HCT116 (cell line): ENCODE results near the gene ACADS. TPM values are rescaled to one million over a fixed set of nuclear protein-coding genes. Genes with fewer than 3 reads are reported as not detected.

Experiments used
- ATAC-seq: fragments of 200-7000 bp; cut with Tn5 transposase; 2 replicates; pipeline ENCODE4 v1.9.1; 2020; ENCODE audit warnings: mild to moderate bottlenecking, moderate library complexity
- BruUV-seq: library from RNA; stranded (reverse); fragments of 400-500 nt; replicated peaks from 2 replicates; lab custom pipeline; 2021; lab: Mats Ljungman, UMichigan
- CTCF ChIA-PET: fragments of 300-600 bp; sonication (Branson Sonifier 250); formaldehyde crosslinking; loops from one replicate; lab custom pipeline; 2021; ENCODE audit warnings: antibody characterized with exemption; lab: Charles Lee
- POLR2A ChIA-PET: fragments of 300-600, 350-600 bp; sonication (Branson Sonifier 250); formaldehyde crosslinking; loops from one replicate; lab custom pipeline; 2021; ENCODE audit warnings: antibody characterized with exemption; lab: Charles Lee
- RAD21 ChIA-PET, 2 experiments: fragments of 300-600 bp; sonication (Branson Sonifier 250); formaldehyde crosslinking; loops; one replicate each; lab custom pipeline; 2023; ENCODE audit warnings: low total read pairs in 2 of 2; ENCODE audit not compliant: uncharacterized antibody in 2 of 2, unreplicated experiment in 2 of 2, low non-redundant PET in 1 of 2; lab: Charles Lee
- DNase-seq: peaks from one replicate; pipeline ENCODE4 v3.0.0-alpha.2; 2010; ENCODE audit warnings: low read depth, low spot score
- H2AFZ ChIP-seq: fragments of 200-600 bp; shearing (Covaris generic), sonication (generic); 2 replicates; pipeline ENCODE4 v1.6.1; 2017; ENCODE audit warnings: low read depth, mixed run types, mixed read lengths, antibody characterized with exemption, low read length; ENCODE audit not compliant: poor library complexity, severe bottlenecking
- H3K27ac ChIP-seq: 2 replicates; pipeline ENCODE4 v1.5.1; 2012; ENCODE audit warnings: low read depth, low read length
- H3K27me3 ChIP-seq: fragments of 200-600 bp; sonication (generic); 2 replicates; pipeline ENCODE4 v1.6.1; 2016; ENCODE audit warnings: mixed run types, low read length, mixed read lengths; ENCODE audit not compliant: insufficient read depth
- H3K36me3 ChIP-seq, 2 experiments: fragments of 200-500 bp in 1 of 2; fragments of 200-600 bp in 1 of 2; sonication (Bioruptor generic) in 1 of 2; sonication (generic) in 1 of 2; 2 replicates each; pipeline versions ENCODE4 v1.5.1 to v1.6.1; 2014 to 2016; ENCODE audit warnings: low read length in 2 of 2, inconsistent platforms in 1 of 2, mixed read lengths in 1 of 2, mixed run types in 1 of 2; ENCODE audit not compliant: insufficient read depth in 2 of 2, control insufficient read depth in 1 of 2
- H3K4me1 ChIP-seq, 2 experiments: fragments of 200-600 bp in 1 of 2; sonication (generic) in 1 of 2; 2 replicates each; pipeline versions ENCODE4 v1.5.1 to v1.6.1; 2012 to 2017; ENCODE audit warnings: low read length in 2 of 2, inconsistent platforms in 1 of 2, mild to moderate bottlenecking in 1 of 2, mixed read lengths in 1 of 2, mixed run types in 1 of 2, moderate library complexity in 1 of 2; ENCODE audit not compliant: insufficient read depth in 2 of 2, control insufficient read depth in 1 of 2
- H3K4me2 ChIP-seq: fragments of 200-600 bp; sonication (generic); 2 replicates; pipeline ENCODE4 v1.6.1; 2017; ENCODE audit warnings: mixed run types, low read length, mixed read lengths
- H3K4me3 ChIP-seq, 2 experiments: fragments of 200-600 bp in 1 of 2; sonication (generic) in 1 of 2; replicated peaks in 1 of 2; 2 replicates each; pipeline ENCODE4 v1.5.1; 2011 to 2016; ENCODE audit warnings: low read length in 2 of 2, control low read depth in 1 of 2, low read depth in 1 of 2, mild to moderate bottlenecking in 1 of 2, mixed read lengths in 1 of 2, mixed run types in 1 of 2
- H3K79me2 ChIP-seq: fragments of 200-600 bp; sonication (generic); 2 replicates; pipeline ENCODE4 v1.6.1; 2017; ENCODE audit warnings: mild to moderate bottlenecking, mixed run types, low read length, moderate library complexity, mixed read lengths; ENCODE audit not compliant: insufficient read depth
- H3K9ac ChIP-seq: fragments of 200-600 bp; sonication (generic); 2 replicates; pipeline ENCODE4 v1.6.1; 2016; ENCODE audit warnings: low read length, mixed read lengths
- H3K9me2 ChIP-seq: fragments of 200-600 bp; sonication (generic), shearing (Covaris generic); 2 replicates; pipeline ENCODE4 v1.6.1; 2017; ENCODE audit warnings: mixed run types, mild to moderate bottlenecking, moderate library complexity; ENCODE audit not compliant: insufficient read depth
- H3K9me3 ChIP-seq, 2 experiments: fragments of 200-500 bp in 1 of 2; fragments of 200-600 bp in 1 of 2; sonication (Bioruptor generic) in 1 of 2; sonication (generic) in 1 of 2; 2 replicates each; pipeline ENCODE4 v1.6.1; 2014 to 2017; ENCODE audit warnings: low read length in 2 of 2, mixed read lengths in 2 of 2, inconsistent platforms in 1 of 2, low read depth in 1 of 2, mild to moderate bottlenecking in 1 of 2, mixed run types in 1 of 2, moderate library complexity in 1 of 2; ENCODE audit not compliant: control insufficient read depth in 1 of 2, insufficient read depth in 1 of 2
- H4K20me1 ChIP-seq: fragments of 200-600 bp; sonication (generic), shearing (Covaris generic); 2 replicates; pipeline ENCODE4 v1.6.1; 2017; ENCODE audit warnings: mixed run types, mild to moderate bottlenecking, moderate library complexity; ENCODE audit not compliant: insufficient read depth
- CEBPB ChIP-seq: IDR thresholded peaks from 2 replicates; pipeline ENCODE4 v1.6.1; 2012; ENCODE audit warnings: low read depth
- EGR1 ChIP-seq: IDR thresholded peaks from 2 replicates; pipeline ENCODE4 v1.6.1; 2012; ENCODE audit warnings: low read depth
- ELF1 ChIP-seq: IDR thresholded peaks from 2 replicates; pipeline ENCODE4 v1.6.1; 2012; ENCODE audit warnings: low read depth, borderline replicate concordance
- EZH2phosphoT487 ChIP-seq: fragments of 200-600 bp; IDR thresholded peaks from 2 replicates; pipeline ENCODE4 v1.6.1; 2018; ENCODE audit warnings: antibody characterized with exemption, borderline replicate concordance
- FOSL1 ChIP-seq: IDR thresholded peaks from 2 replicates; pipeline ENCODE4 v1.6.1; 2012; ENCODE audit warnings: low read depth
- POLR2A ChIP-seq: IDR thresholded peaks from 2 replicates; pipeline ENCODE4 v1.7.0; 2011; ENCODE audit warnings: borderline replicate concordance; ENCODE audit not compliant: insufficient read depth, insufficient read length; ENCODE audit errors: extremely low read depth
- SIN3A ChIP-seq: IDR thresholded peaks from 2 replicates; pipeline ENCODE4 v1.6.1; 2012; ENCODE audit warnings: low read depth
- SRF ChIP-seq: IDR thresholded peaks from 2 replicates; pipeline ENCODE4 v1.6.1; 2012; ENCODE audit warnings: low read depth
- ZFX ChIP-seq: fragments of 450-650 bp; IDR thresholded peaks from 2 replicates; pipeline ENCODE4 v1.6.1; 2017
- ZNF274 ChIP-seq: fragments of 200-500 bp; sonication (Bioruptor generic); IDR thresholded peaks from 2 replicates; pipeline ENCODE4 v1.6.1; 2014; ENCODE audit warnings: mild to moderate bottlenecking, low read depth, low read length, inconsistent platforms
- intact Hi-C: fragments of 100-400 bp; cut with micrococcal nuclease; formaldehyde crosslinking; loops from 2 replicates; pipeline ENCODE4 v1.10.0; 2022
- total RNA-seq: library from RNA; stranded (reverse); gene quantifications from one replicate; pipeline ENCODE4 v1.2.1, GENCODE V29; 2021; ENCODE audit not compliant: unreplicated experiment
- TF ChIP-seq, protein P1 (sequence below): IDR thresholded peaks from 2 replicates; pipeline ENCODE4 v1.6.1; 2012; ENCODE audit warnings: low read depth
- TF ChIP-seq, protein P2 (sequence below): IDR thresholded peaks from 2 replicates; pipeline ENCODE4 v1.6.1; 2012

The ACADS gene
- total RNA-seq, 1 experiment from 2014 or later = 21.4 TPM

DNA sequence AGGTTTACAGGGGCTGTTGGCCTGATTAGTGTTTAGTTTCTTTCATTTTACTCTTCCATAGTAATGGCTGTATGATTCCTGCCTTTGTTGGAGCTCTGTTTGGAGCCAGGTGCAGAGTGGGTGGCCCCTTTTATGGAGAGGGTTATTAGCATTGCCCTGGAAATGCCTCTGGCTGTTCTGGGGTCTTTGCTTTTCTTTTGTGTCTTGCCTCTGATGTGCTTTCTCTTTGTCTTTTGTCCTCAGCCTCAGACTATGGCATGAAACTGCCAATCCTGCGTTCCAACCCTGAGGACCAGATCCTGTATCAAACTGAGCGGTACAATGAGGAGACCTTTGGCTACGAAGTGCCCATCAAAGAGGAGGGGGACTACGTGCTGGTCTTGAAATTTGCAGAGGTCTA lies 31.8 kb upstream of the ACADS start:
- TF ChIP-seq ELF1 (no peak), SIN3A (no peak), EZH2phosphoT487 (no peak), SRF (no peak), ZFX (no peak), EGR1 (no peak), CEBPB (no peak), ZNF274 (no peak), FOSL1 (no peak), POLR2A (no peak)
- TF ChIP-seq, protein P1, sequence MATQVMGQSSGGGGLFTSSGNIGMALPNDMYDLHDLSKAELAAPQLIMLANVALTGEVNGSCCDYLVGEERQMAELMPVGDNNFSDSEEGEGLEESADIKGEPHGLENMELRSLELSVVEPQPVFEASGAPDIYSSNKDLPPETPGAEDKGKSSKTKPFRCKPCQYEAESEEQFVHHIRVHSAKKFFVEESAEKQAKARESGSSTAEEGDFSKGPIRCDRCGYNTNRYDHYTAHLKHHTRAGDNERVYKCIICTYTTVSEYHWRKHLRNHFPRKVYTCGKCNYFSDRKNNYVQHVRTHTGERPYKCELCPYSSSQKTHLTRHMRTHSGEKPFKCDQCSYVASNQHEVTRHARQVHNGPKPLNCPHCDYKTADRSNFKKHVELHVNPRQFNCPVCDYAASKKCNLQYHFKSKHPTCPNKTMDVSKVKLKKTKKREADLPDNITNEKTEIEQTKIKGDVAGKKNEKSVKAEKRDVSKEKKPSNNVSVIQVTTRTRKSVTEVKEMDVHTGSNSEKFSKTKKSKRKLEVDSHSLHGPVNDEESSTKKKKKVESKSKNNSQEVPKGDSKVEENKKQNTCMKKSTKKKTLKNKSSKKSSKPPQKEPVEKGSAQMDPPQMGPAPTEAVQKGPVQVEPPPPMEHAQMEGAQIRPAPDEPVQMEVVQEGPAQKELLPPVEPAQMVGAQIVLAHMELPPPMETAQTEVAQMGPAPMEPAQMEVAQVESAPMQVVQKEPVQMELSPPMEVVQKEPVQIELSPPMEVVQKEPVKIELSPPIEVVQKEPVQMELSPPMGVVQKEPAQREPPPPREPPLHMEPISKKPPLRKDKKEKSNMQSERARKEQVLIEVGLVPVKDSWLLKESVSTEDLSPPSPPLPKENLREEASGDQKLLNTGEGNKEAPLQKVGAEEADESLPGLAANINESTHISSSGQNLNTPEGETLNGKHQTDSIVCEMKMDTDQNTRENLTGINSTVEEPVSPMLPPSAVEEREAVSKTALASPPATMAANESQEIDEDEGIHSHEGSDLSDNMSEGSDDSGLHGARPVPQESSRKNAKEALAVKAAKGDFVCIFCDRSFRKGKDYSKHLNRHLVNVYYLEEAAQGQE = no peak
- TF ChIP-seq, protein P2, sequence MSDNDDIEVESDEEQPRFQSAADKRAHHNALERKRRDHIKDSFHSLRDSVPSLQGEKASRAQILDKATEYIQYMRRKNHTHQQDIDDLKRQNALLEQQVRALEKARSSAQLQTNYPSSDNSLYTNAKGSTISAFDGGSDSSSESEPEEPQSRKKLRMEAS = no peak
- TF ChIP-seq, all 23 proteins: peak for 0
- Histone ChIP-seq H3K27ac (no peak overlapping the region), H3K4me3 (no peak overlapping the region), H3K27me3 (no peaks in the 10 kb centered on the region), H3K9ac (no peak overlapping the region), H3K9me2 (no peaks in the 10 kb centered on the region), H4K20me1 (peaks cover 4% of the 10 kb centered on the region; the same call in 1 of the 2 replicates), H3K4me1 (peaks cover 8 to 11% of the 10 kb centered on the region in 2 experiments), H3K4me2 (no peak overlapping the region), H3K79me2 (peaks cover 55% of the 10 kb centered on the region), H3K36me3 (peaks cover 45 to 63% of the 10 kb centered on the region in 2 experiments), H2AFZ (no peak overlapping the region), H3K9me3 (no peaks in the 10 kb centered on the region)
- BruUV-seq = no TSS peak
- ATAC-seq (no peak), DNase-seq (no peak)
- intact Hi-C loops = no loop called here
- POLR2A ChIA-PET = no interaction called here
- RAD21 ChIA-PET = no interaction called here
- CTCF ChIA-PET = no interaction called here
